ENCODE measurements around the gene TEX35.
A peak's percentile ranks its signal among the peaks of the same experiment; 100 is the strongest.
"Not testable (repeated sequence)": the region's sequence is repeated elsewhere in the genome, so short reads cannot be mapped to it uniquely, and the experiment has no call there.

The TEX35 gene

GRCh38 chr1:178548108-178548507, 35.2 kb downstream of the TEX35 start:
- intact Hi-C loops (cut with DNase I; ENCODE audit: low total_unique reads): no loop called here
- Histone ChIP-seq H3K4me1 (peaks cover 0 to 5% (median 2%) of the 10 kb centered on the region in 4 donors), H3K9me3 (no peaks in the 10 kb centered on the region), H3K4me3 (no peak overlapping the region), H3K27ac (no peak overlapping the region), H3K36me3 (peaks cover 0 to 4% (median 0%) of the 10 kb centered on the region in 3 donors), H3K27me3 (no peaks in the 10 kb centered on the region)
- DNase-seq: peak in 1 of 2 donors; percentile 34
- no peak for TF ChIP-seq CTCF (IDR thresholded peaks at IDR 0.05)

DNA sequence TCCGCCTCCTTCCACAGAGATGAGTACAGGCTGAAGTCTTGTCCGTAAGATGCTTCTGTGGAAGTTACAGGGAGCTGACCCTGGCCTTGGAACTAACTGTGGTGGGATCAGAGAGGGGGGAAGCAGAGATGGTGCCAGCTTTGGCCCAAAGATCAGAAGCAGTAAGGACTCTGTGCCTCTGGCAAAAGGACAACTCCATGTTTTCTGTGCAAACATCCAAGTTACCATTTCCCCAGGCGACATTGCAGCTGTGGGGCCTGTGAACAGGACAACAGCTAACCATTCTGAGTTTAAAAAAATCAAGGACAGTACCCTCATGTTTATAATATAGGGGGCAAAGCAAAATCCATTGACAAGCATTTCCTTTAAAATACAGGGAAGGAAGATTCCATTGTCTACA, 38.4 kb downstream of the TEX35 start:
- DNase-seq: no peak
- Histone ChIP-seq H3K36me3 (peaks cover 0 to 4% (median 0%) of the 10 kb centered on the region in 3 donors), H3K9me3 (no peaks in the 10 kb centered on the region), H3K27me3 (no peaks in the 10 kb centered on the region), H3K4me3 (no peak overlapping the region), H3K27ac (no peak overlapping the region), H3K4me1 (no peaks in the 10 kb centered on the region)
- no peak for TF ChIP-seq CTCF (IDR thresholded peaks at IDR 0.05)
- intact Hi-C loops (cut with DNase I; ENCODE audit: low total_unique reads): no loop called here

DNA sequence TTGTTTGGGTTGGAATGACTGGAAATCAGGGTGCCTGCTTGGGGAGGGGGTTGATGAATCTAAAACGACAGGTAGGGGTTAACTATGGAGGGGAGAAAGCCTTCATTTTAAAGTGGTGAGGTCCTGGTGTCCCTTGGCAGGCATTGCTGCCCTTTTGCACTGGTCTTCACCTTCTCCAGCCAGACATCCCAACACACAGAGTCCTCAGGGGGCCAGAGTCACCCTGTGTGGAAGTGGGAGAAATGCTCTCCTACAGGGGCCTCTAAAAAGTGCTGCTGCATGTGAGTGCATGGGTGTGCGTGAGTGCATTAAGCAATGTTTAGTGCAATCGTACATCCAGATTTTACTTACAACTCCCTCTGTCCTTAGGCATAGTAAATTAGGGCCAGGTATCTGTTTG, 39.0 kb downstream of the TEX35 start:
- Histone ChIP-seq H3K9me3 (no peaks in the 10 kb centered on the region), H3K27ac (no peak overlapping the region), H3K27me3 (no peaks in the 10 kb centered on the region), H3K36me3 (peaks cover 0 to 4% (median 0%) of the 10 kb centered on the region in 3 donors), H3K4me3 (no peak overlapping the region), H3K4me1 (no peaks in the 10 kb centered on the region)
- intact Hi-C loops (cut with DNase I; ENCODE audit: low total_unique reads): no loop called here
- no peak for TF ChIP-seq CTCF (IDR thresholded peaks at IDR 0.05)
- DNase-seq: no peak

DNA sequence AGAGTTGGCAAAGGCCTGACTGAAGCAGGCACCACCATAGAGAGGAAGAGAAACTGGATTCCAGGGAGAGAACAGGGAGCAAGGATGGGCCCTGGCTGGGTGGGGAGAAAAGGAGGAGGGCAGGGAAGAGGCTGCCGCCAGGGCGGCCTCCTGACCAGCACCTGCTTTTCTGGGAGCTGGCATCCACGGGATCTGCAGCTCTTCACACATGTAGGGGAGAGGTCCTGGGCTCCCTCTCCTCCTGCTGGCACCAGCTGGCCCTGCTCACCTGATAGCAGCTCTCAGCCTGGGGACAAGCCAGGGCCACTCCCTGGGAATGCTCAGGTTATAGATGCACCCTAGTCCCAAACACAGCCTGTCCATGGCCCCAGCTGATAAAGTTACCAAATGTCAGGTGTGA, 39.9 kb downstream of the TEX35 start:
- Histone ChIP-seq H3K27me3 (no peaks in the 10 kb centered on the region), H3K4me1 (no peaks in the 10 kb centered on the region), H3K36me3 (peaks cover 0 to 3% (median 0%) of the 10 kb centered on the region in 3 donors), H3K27ac (no peak overlapping the region), H3K4me3 (no peak overlapping the region), H3K9me3 (no peaks in the 10 kb centered on the region)
- TF ChIP-seq CTCF (IDR thresholded peaks at IDR 0.05): no peak
- peak in 1 of 2 donors; percentile 50 for DNase-seq
- intact Hi-C loops (cut with DNase I; ENCODE audit: low total_unique reads): no loop called here

DNA sequence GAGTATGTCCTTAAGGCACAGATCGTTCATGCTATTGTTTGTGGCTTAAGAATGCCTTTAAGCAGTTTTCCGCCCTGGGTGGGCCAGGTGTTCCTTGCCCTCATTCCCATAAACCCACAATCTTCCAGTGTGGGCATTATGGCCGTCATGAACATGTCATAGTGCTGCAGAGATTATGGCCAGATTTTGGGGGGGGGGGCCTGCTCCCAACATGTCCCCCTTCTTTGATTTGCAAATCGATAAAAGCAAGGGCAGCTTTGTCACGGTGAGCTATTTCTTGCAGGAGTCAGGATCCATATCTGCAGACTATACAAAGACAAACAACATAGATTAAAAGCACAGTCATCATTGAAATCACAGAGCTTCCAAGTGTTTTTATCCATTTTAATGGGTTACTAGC, 41.4 kb downstream of the TEX35 start:
- intact Hi-C loops (cut with DNase I; ENCODE audit: low total_unique reads); H3K4me3 ChIP-seq; H3K27ac ChIP-seq; H3K4me1 ChIP-seq; H3K9me3 ChIP-seq; DNase-seq; H3K27me3 ChIP-seq; H3K36me3 ChIP-seq: not testable (repeated sequence)

DNA sequence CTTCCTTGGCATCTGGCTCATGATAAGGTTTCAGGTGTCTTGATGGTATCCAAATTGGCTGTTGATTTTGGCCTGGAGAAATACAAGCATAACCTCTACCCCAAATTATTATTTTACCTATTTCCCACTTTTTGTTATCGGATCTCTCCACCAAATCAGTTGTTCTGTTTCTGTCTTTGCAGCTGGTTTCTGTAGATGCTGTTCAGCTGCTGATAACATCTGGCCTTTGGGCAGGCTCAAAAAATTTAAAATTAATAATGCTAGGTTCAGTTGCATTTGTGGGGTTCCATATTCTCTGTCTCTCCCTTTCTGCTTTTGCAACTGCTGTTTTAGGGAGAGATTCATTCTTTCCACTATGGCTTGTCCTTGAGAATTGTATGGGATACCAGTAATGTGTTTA, 42.7 kb downstream of the TEX35 start:
- H3K27me3 ChIP-seq; DNase-seq; intact Hi-C loops (cut with DNase I; ENCODE audit: low total_unique reads); H3K27ac ChIP-seq; H3K4me3 ChIP-seq; H3K9me3 ChIP-seq; H3K4me1 ChIP-seq; H3K36me3 ChIP-seq: not testable (repeated sequence)

DNA sequence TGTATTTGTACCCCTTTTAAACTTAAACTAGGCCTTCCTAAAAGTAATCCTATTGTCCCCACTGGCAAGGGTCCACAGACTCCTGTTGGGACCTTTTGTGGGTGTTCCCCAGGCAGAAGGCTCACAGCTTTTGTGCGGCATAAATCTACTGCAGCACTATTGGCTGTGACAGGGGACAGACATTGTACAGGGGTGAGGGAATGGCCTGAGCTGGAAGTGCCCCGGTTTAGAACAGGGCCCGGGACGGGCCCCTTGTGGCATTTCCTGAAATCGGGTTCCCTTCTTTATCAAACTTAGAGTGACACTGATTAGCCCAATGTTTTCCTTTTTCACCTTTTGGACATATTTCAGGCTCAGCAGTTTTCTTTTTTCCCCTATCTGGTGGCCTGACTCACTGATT, 45.9 kb downstream of the TEX35 start:
- H3K36me3 ChIP-seq; H3K9me3 ChIP-seq; H3K4me1 ChIP-seq; intact Hi-C loops (cut with DNase I; ENCODE audit: low total_unique reads); H3K27ac ChIP-seq; H3K4me3 ChIP-seq; DNase-seq; H3K27me3 ChIP-seq: not testable (repeated sequence)
